22Rv1 (cell line): ENCODE data around the gene RNF180.

Experiments
- CTCF ChIP-seq: fragments of 450-650 bp; IDR thresholded peaks from 2 replicates; pipeline ENCODE4 v1.5.1; 2017; ENCODE audit warnings: mild to moderate bottlenecking
- ZFX ChIP-seq: fragments of 450-650 bp; IDR thresholded peaks from 2 replicates; pipeline ENCODE4 v1.6.1; 2017; ENCODE audit warnings: antibody characterized with exemption, borderline replicate concordance

- TF ChIP-seq CTCF (no peak), ZFX (no peak)
These were observed 18.3 kb upstream of the RNF180 start for GRCh38 chr5:64147379-64147778.
